GM18505 (cell line): Measurements from ENCODE around the gene CFAP299.

ENCODE experiments used
- ATAC-seq: cut with Tn5 transposase; IDR thresholded peaks from one replicate; pipeline ENCODE4 v1.9.1; 2021; ENCODE audit not compliant: unreplicated experiment
- POLR2A ChIP-seq: IDR thresholded peaks from 4 replicates; pipeline ENCODE4 v1.6.1; 2011; ENCODE audit warnings: borderline replicate concordance; ENCODE audit not compliant: insufficient read depth, insufficient read length; ENCODE audit errors: extremely low read depth

The CFAP299 gene

GRCh38 chr4:80913381-80913780 is 577.9 kb downstream of the CFAP299 start:
- peak; percentile 90 for ATAC-seq
- no peak for TF ChIP-seq POLR2A

DNA sequence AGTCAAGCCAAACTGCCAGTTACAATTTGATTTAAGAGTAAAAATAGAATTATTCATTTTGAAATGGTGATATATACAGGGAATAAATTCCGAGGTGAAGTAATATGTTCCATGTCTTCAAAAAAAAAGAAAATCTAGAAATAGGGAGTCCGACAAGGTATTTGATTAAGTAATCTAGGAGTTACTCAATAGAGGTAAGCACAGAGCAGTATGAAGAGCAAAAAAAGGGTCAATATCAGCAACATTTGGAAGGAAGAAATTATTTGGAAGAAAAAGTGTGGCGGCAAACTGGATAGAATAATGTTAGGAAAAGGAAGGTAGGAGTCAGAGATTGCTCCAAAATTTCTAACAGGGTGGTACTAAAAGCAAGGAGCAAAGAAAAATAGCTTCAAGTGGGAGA is 581.2 kb downstream of the CFAP299 start:
- no peak for TF ChIP-seq POLR2A
- ATAC-seq: no peak

DNA sequence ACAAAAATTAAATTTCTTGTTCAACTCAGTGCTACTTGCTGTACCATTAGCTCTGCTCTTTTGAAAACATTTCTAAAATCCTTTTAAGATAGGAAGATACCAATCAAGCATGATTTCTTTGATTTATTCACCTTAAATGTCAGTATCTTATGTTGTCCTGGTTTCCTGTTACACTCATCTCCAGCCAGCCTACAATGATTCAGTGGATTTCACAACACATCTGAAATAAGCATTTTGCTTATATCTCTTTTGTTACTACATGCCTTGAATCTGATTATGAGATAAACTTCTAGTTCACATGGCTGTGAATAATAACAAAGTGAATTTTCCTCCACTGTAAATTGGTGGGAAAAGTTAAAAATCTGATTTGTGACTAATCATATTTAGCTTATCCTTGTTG is 582.5 kb downstream of the CFAP299 start:
- ATAC-seq: no peak
- TF ChIP-seq POLR2A: no peak

GRCh38 chr4:80921441-80921840 is 585.9 kb downstream of the CFAP299 start:
- TF ChIP-seq POLR2A: no peak
- ATAC-seq: no peak

DNA sequence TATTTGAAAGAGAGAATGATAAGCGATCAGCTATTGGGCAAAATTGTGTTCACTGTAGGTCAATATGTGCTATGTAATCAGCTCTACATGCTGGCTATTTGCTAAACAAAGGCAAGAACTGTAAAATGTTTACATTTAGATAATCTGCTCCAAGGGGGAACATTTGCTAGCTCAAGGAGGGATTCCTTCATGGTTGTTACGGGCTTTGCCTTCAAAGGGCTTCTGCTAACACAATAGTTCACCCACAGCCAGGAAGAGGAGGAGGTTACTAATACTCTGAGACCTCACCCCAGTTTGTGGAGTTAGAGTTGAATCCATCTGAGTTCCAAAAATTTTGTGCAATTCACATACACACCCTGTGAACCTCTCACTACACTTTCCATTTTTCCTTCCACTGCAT is 587.4 kb downstream of the CFAP299 start:
- TF ChIP-seq POLR2A: no peak
- ATAC-seq: no peak

DNA sequence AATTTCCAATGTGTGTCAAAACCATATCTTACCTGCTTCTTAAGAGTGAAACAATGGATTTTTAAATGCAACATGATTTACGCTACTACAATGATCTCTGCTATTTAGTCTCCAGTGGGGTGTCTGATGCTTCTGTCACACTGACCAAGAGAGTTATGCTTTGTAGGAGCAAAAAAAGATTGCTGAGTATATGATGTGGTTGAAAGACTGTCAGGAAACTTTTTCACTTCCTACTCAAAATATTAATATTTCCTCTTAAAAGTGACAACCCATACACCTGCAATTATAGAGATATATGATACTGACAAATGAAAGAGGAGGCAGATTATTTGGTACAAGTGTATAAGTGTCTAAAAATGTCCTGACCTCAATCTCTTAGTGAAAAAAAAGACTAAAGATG is 589.8 kb downstream of the CFAP299 start:
- no peak for ATAC-seq
- TF ChIP-seq POLR2A: no peak

- ATAC-seq: no peak
- no peak for TF ChIP-seq POLR2A
Measured at GRCh38 chr4:80926446-80926845, 590.9 kb downstream of the CFAP299 start.

- TF ChIP-seq POLR2A: no peak
- no peak for ATAC-seq
Measured at GRCh38 chr4:80926891-80927290, 591.4 kb downstream of the CFAP299 start.

DNA sequence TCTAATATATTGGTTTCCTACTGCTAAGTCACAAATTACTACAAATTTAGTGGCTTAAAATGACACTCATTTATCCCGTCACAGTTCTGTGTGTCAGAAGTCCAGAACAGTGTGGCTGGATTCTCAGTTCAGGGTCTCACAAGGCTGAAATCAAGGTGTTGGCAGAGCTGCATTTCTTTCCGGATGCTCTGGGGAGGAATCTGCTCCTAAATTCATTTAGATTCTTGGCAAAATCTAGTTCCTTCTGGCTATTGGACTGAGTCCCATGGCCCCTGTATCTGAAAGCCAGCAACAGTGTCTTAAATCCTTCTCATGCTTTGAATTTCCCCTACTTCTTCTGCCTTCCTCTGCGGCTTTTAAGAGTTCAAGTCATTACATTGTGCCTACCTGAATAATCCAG is 591.9 kb downstream of the CFAP299 start:
- ATAC-seq: no peak
- TF ChIP-seq POLR2A: no peak

GRCh38 chr4:80931631-80932081 is 596.1 kb downstream of the CFAP299 start:
- no peak for TF ChIP-seq POLR2A
- ATAC-seq: no peak

GRCh38 chr4:80948141-80948540 is 612.6 kb downstream of the CFAP299 start:
- no peak for ATAC-seq
- TF ChIP-seq POLR2A: no peak

DNA sequence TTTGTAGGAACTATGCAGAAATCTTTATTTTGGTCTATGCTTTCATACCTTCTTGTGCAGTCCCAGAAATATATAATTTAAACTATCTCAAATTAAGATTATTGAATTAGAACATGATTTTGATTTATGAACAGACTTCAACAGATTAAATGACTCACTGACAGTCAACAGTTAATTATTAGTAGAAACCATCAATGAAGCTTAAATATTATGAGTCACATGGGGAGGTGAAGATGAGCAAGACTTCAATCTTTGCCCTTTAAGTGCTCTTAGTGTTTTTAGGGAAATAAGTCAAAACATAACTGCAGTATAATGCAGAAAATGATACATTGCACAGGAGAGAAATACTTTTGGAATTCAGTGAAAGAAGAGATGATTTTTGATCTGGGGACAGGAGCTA is 613.5 kb downstream of the CFAP299 start:
- no peak for ATAC-seq
- TF ChIP-seq POLR2A: no peak

GRCh38 chr4:80956421-80956820 is 620.9 kb downstream of the CFAP299 start:
- ATAC-seq: no peak
- TF ChIP-seq POLR2A: no peak

DNA sequence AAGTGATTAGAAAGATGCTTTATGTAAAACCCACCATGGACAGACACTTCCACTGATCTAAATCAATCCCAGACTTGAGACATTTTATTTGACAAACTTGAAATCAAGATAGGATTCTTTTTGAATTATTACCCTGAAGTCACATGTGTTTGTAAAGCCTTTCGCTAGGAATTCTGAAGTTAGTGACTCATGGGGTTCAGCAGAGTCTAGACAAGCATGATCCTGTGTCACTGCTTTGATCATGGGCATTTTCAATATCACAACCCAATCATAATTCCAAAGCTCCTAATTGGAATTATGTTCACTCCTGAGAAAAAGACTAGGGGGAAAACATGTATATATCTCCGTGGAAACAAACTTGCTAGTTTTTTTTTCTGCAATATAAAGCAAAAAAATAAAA is 627.5 kb downstream of the CFAP299 start:
- TF ChIP-seq POLR2A: no peak
- ATAC-seq: no peak

GRCh38 chr4:80967346-80967745 is 631.8 kb downstream of the CFAP299 start:
- no peak for TF ChIP-seq POLR2A
- ATAC-seq: no peak

- TF ChIP-seq POLR2A: no peak
- no peak for ATAC-seq
Measured at GRCh38 chr4:80980239-80980638, 644.7 kb downstream of the CFAP299 start.

DNA sequence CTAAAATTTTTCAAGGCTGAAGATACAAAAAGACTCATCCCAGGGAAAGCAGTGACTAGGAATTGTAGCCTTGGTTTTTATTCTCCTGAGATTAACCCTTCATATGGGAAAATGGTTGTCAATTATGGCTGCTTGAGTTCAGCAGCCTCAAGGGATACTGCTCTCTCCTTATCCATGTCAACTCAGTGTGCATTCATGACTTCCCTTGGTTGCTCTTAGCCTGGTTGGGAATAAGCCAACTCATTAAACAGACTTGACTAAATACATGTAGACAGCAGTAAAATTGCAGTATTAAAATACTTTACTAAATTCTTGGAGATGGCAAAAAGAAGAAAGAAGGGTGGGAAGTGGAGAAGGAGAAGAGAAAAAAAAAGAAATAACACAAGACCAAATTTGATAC is 650.5 kb downstream of the CFAP299 start:
- TF ChIP-seq POLR2A: no peak
- no peak for ATAC-seq
